Activated CD4-positive, alpha-beta T cell treated with anti-CD3 and anti-CD28 coated beads, Interleukin-2, amount 50 U/mL, for 24 hours (primary cell): Measurements from ENCODE around the gene SNX24.

Experiments
- DNase-seq, 2 donors: peaks; one replicate each; pipeline ENCODE4 v3.0.0-alpha.2; 2020; ENCODE audit warnings: low read depth in 1 of 2, low spot score in 1 of 2

The SNX24 gene

GRCh38 chr5:122915717-122916461 lies 70.5 kb downstream of the SNX24 start:
- DNase-seq = no peak

- DNase-seq = no peak
Observed at GRCh38 chr5:122916490-122916889, 71.1 kb downstream of the SNX24 start.

GRCh38 chr5:122919969-122920368 lies 74.6 kb downstream of the SNX24 start:
- no peak for DNase-seq

GRCh38 chr5:122921826-122922225 lies 76.4 kb downstream of the SNX24 start:
- DNase-seq = no peak

GRCh38 chr5:122924203-122924602 lies 78.8 kb downstream of the SNX24 start:
- no peak for DNase-seq

- no peak for DNase-seq
Observed at GRCh38 chr5:122924719-122925395, 79.4 kb downstream of the SNX24 start.

GRCh38 chr5:122929001-122929400 lies 83.6 kb downstream of the SNX24 start:
- DNase-seq = no peak

- no peak for DNase-seq
Observed at GRCh38 chr5:122929980-122930379, 84.6 kb downstream of the SNX24 start.

- no peak for DNase-seq
Observed at GRCh38 chr5:122933956-122934355, 88.5 kb downstream of the SNX24 start.

GRCh38 chr5:122936088-122936487 lies 90.7 kb downstream of the SNX24 start:
- no peak for DNase-seq

GRCh38 chr5:122937914-122938313 lies 92.5 kb downstream of the SNX24 start:
- DNase-seq = no peak

GRCh38 chr5:122940890-122941289 lies 95.5 kb downstream of the SNX24 start:
- no peak for DNase-seq

- DNase-seq = no peak
Observed at GRCh38 chr5:122941737-122942136, 96.3 kb downstream of the SNX24 start.

GRCh38 chr5:122942164-122942914 lies 96.9 kb downstream of the SNX24 start:
- no peak for DNase-seq

GRCh38 chr5:122943050-122943698 lies 97.8 kb downstream of the SNX24 start:
- DNase-seq = no peak

- DNase-seq = no peak
Observed at GRCh38 chr5:122944051-122944450, 98.6 kb downstream of the SNX24 start.

- DNase-seq = no peak
Observed at GRCh38 chr5:122947372-122947771, 102.0 kb downstream of the SNX24 start.

GRCh38 chr5:122947772-122948171 lies 102.4 kb downstream of the SNX24 start:
- DNase-seq = no peak

GRCh38 chr5:122948319-122948718 lies 102.9 kb downstream of the SNX24 start:
- no peak for DNase-seq

- no peak for DNase-seq
Observed at GRCh38 chr5:122951658-122952057, 106.2 kb downstream of the SNX24 start.

GRCh38 chr5:122954719-122955118 lies 109.3 kb downstream of the SNX24 start:
- no peak for DNase-seq

GRCh38 chr5:122957457-122957856 lies 112.0 kb downstream of the SNX24 start:
- DNase-seq = no peak
